Stimulated activated CD4-positive, alpha-beta T cell treated with anti-CD3 and anti-CD28 coated beads, Interleukin-4, amount 100 ng/mL, for 1 hour (primary cell): ENCODE results near the gene PARVA.
"Not testable (repeated sequence)": the region's sequence is repeated elsewhere in the genome, so short reads cannot be mapped to it uniquely, and the experiment has no call there.

Experiments used
- DNase-seq: peaks from one replicate; pipeline ENCODE4 v3.0.0-alpha.2; 2020

Gene PARVA

GRCh38 chr11:12508151-12508751 lies 130.9 kb downstream of the PARVA start:
- DNase-seq, result no peak

GRCh38 chr11:12509371-12509770 lies 132.0 kb downstream of the PARVA start:
- DNase-seq, result no peak

GRCh38 chr11:12512132-12512531 lies 134.8 kb downstream of the PARVA start:
- DNase-seq, result no peak

GRCh38 chr11:12512826-12513395 lies 135.5 kb downstream of the PARVA start:
- no peak for DNase-seq

GRCh38 chr11:12516387-12517105 lies 139.2 kb downstream of the PARVA start:
- no peak for DNase-seq

GRCh38 chr11:12517306-12517705 lies 139.9 kb downstream of the PARVA start:
- DNase-seq, result no peak

GRCh38 chr11:12517741-12518140 lies 140.4 kb downstream of the PARVA start:
- DNase-seq, result no peak

- no peak for DNase-seq
Observed at GRCh38 chr11:12518606-12519385, 141.4 kb downstream of the PARVA start.

- no peak for DNase-seq
Observed at GRCh38 chr11:12520054-12520453, 142.7 kb downstream of the PARVA start.

- not testable (repeated sequence) for DNase-seq
Observed at GRCh38 chr11:12520576-12520975, 143.2 kb downstream of the PARVA start.

GRCh38 chr11:12523180-12523924 lies 146.0 kb downstream of the PARVA start:
- no peak for DNase-seq

- no peak for DNase-seq
Observed at GRCh38 chr11:12524865-12525264, 147.5 kb downstream of the PARVA start.

GRCh38 chr11:12525466-12526055 lies 148.2 kb downstream of the PARVA start:
- no peak for DNase-seq

- no peak for DNase-seq
Observed at GRCh38 chr11:12526789-12527188, 149.4 kb downstream of the PARVA start.

- DNase-seq, result no peak
Observed at GRCh38 chr11:12528487-12528886, 151.1 kb downstream of the PARVA start.

- DNase-seq, result no peak
Observed at GRCh38 chr11:12529041-12529440, 151.7 kb downstream of the PARVA start.

- no peak for DNase-seq
Observed at GRCh38 chr11:12529793-12530192, 152.4 kb downstream of the PARVA start.

GRCh38 chr11:12531020-12531419 lies 153.6 kb downstream of the PARVA start:
- DNase-seq, result no peak

GRCh38 chr11:12531681-12532080 lies 154.3 kb downstream of the PARVA start:
- no peak for DNase-seq

GRCh38 chr11:12532580-12532979 lies 155.2 kb downstream of the PARVA start:
- no peak for DNase-seq

- DNase-seq, result no peak
Observed at GRCh38 chr11:12534549-12534948, 157.2 kb downstream of the PARVA start.

GRCh38 chr11:12535321-12535720 lies 157.9 kb downstream of the PARVA start:
- DNase-seq, result no peak
